Trophoblast cell (in vitro differentiated cells and primary cell): Measurements from ENCODE around the gene INAFM1.
A peak's percentile ranks its signal among the peaks of the same experiment; 100 is the strongest.

Source experiments
- DNase-seq, 2 donors: peaks; one replicate each; pipeline ENCODE4 v3.0.0-alpha.2; 2016
- H2AFZ ChIP-seq: 2 replicates; pipeline ENCODE4 v1.6.1; 2013; ENCODE audit warnings: low read length, moderate library complexity, mild to moderate bottlenecking; ENCODE audit not compliant: insufficient read depth, poor library complexity
- H2AK5ac ChIP-seq: 2 replicates; pipeline ENCODE4 v1.6.1; 2013; ENCODE audit warnings: mild to moderate bottlenecking, low read length
- H2BK120ac ChIP-seq: 2 replicates; pipeline ENCODE4 v1.6.1; 2013; ENCODE audit warnings: low read length, mild to moderate bottlenecking, moderate library complexity; ENCODE audit not compliant: insufficient read depth, poor library complexity
- H2BK12ac ChIP-seq: 2 replicates; pipeline ENCODE4 v1.6.1; 2013; ENCODE audit warnings: mild to moderate bottlenecking, low read length, moderate library complexity
- H2BK5ac ChIP-seq: 2 replicates; pipeline ENCODE4 v1.6.1; 2013; ENCODE audit warnings: low read length, low read depth, moderate library complexity, mild to moderate bottlenecking; ENCODE audit not compliant: poor library complexity
- H3K14ac ChIP-seq: 2 replicates; pipeline ENCODE4 v1.6.1; 2013; ENCODE audit warnings: mild to moderate bottlenecking, low read length
- H3K18ac ChIP-seq: 2 replicates; pipeline ENCODE4 v1.6.1; 2013; ENCODE audit warnings: mild to moderate bottlenecking, low read length
- H3K23ac ChIP-seq: 2 replicates; pipeline ENCODE4 v1.6.1; 2013; ENCODE audit warnings: low read length
- H3K27ac ChIP-seq: 2 replicates; pipeline ENCODE4 v1.5.1; 2013; ENCODE audit warnings: low read depth, mild to moderate bottlenecking, inconsistent platforms, low read length, moderate library complexity
- H3K27me3 ChIP-seq: 2 replicates; pipeline ENCODE4 v1.6.1; 2013; ENCODE audit warnings: inconsistent platforms, mild to moderate bottlenecking, low read length, moderate library complexity; ENCODE audit not compliant: insufficient read depth
- H3K36me3 ChIP-seq, 2 experiments: 1 replicate in 1 of 2; 2 replicates in 1 of 2; pipeline ENCODE4 v1.6.1; 2013; ENCODE audit warnings: low read length in 2 of 2, mild to moderate bottlenecking in 2 of 2, moderate library complexity in 1 of 2; ENCODE audit not compliant: insufficient read depth in 2 of 2, control insufficient read depth in 1 of 2
- H3K4ac ChIP-seq: 2 replicates; pipeline ENCODE4 v1.6.1; 2013; ENCODE audit warnings: low read depth, mild to moderate bottlenecking, low read length, moderate library complexity
- H3K4me1 ChIP-seq, 2 experiments: 1 replicate in 1 of 2; 2 replicates in 1 of 2; pipeline ENCODE4 v1.6.1; 2013; ENCODE audit warnings: low read length in 2 of 2, mild to moderate bottlenecking in 2 of 2, moderate library complexity in 1 of 2; ENCODE audit not compliant: insufficient read depth in 2 of 2, control insufficient read depth in 1 of 2
- H3K4me2 ChIP-seq: 2 replicates; pipeline ENCODE4 v1.6.1; 2013; ENCODE audit warnings: inconsistent platforms, mild to moderate bottlenecking, low read length, moderate library complexity
- H3K4me3 ChIP-seq: 2 replicates; pipeline ENCODE4 v1.5.1; 2013; ENCODE audit warnings: mild to moderate bottlenecking, low read depth, low read length, inconsistent platforms
- H3K79me1 ChIP-seq: one replicate; pipeline ENCODE4 v1.6.1; 2013; ENCODE audit warnings: low read length
- H3K79me2 ChIP-seq: 2 replicates; pipeline ENCODE4 v1.6.1; 2013; ENCODE audit warnings: low read length, mild to moderate bottlenecking; ENCODE audit not compliant: control insufficient read depth, insufficient read depth, poor library complexity
- H3K9ac ChIP-seq: 2 replicates; pipeline ENCODE4 v1.6.1; 2013; ENCODE audit warnings: mild to moderate bottlenecking, low read length
- H3K9me3 ChIP-seq: 2 replicates; pipeline ENCODE4 v1.6.1; 2013; ENCODE audit warnings: low read depth, mild to moderate bottlenecking, control low read depth, inconsistent platforms, low read length; ENCODE audit not compliant: insufficient read depth
- H4K12ac ChIP-seq: 2 replicates; pipeline ENCODE4 v1.6.1; 2013; ENCODE audit warnings: low read depth, mild to moderate bottlenecking, low read length, moderate library complexity
- H4K8ac ChIP-seq: 2 replicates; pipeline ENCODE4 v1.6.1; 2013; ENCODE audit warnings: low read depth, mild to moderate bottlenecking, low read length, moderate library complexity
- H4K91ac ChIP-seq: one replicate; pipeline ENCODE4 v1.6.1; 2013; ENCODE audit warnings: low read depth, mild to moderate bottlenecking, low read length, moderate library complexity
- WGBS: extraction: QIAGEN DNeasy Blood & Tissue Kit; methylation state at CpG from one replicate; pipeline ENCODE4 v1.1.7; 2013; ENCODE audit warnings: missing lambda C conversion rate; ENCODE audit not compliant: insufficient read length, insufficient coverage; ENCODE audit errors: extremely low coverage; 5-methylcytosine and 5-hydroxymethylcytosine counted together

Gene INAFM1

GRCh38 chr19:47240556-47240955 is 34.1 kb upstream of the INAFM1 start:
- H3K18ac ChIP-seq, result peak overlapping the region; percentile 91
- H4K12ac ChIP-seq, result peak overlapping the region; percentile 1
- peak overlapping the region; percentile 96 for H4K91ac ChIP-seq
- H3K4me2 ChIP-seq, result peak overlapping the region; percentile 24
- no peak for DNase-seq
- H2BK5ac ChIP-seq, result peak overlapping the region; percentile 67
- peak overlapping the region; percentile 1 for H3K4ac ChIP-seq
- H3K4me1 ChIP-seq, result peaks cover 23 to 24% of the 10 kb centered on the region in 2 experiments
- H2BK12ac ChIP-seq, result peak overlapping the region; percentile 98
- H4K8ac ChIP-seq, result peak overlapping the region; percentile 77
- peak overlapping the region; percentile 77 for H3K14ac ChIP-seq
- peak overlapping the region; percentile 63 for H3K27ac ChIP-seq
- peak overlapping the region; percentile 85 for H2BK120ac ChIP-seq
- peaks cover 6% of the 10 kb centered on the region for H3K9me3 ChIP-seq
- H3K23ac ChIP-seq, result no peak overlapping the region
- peak overlapping the region; percentile 87 for H2AK5ac ChIP-seq
- WGBS, result no CpG with 5 or more reads among the region's 6 CpGs
- no peak overlapping the region for H3K9ac ChIP-seq
- no peak overlapping the region for H3K4me3 ChIP-seq
- H3K27me3 ChIP-seq, result peaks cover 7% of the 10 kb centered on the region
- peaks cover 2% of the 10 kb centered on the region for H3K79me2 ChIP-seq
- H2AFZ ChIP-seq, result no peak overlapping the region
- H3K36me3 ChIP-seq, result no peaks in the 10 kb centered on the region
- H3K79me1 ChIP-seq, result peaks cover 14% of the 10 kb centered on the region

- Histone ChIP-seq H4K12ac (peak overlapping the region; percentile 1), H3K27me3 (peaks cover 7% of the 10 kb centered on the region), H2AK5ac (peak overlapping the region; percentile 87), H2AFZ (peak overlapping the region; percentile 7), H2BK120ac (peak overlapping the region; percentile 85), H3K36me3 (no peaks in the 10 kb centered on the region), H2BK12ac (peak overlapping the region; percentile 98), H4K91ac (peak overlapping the region; percentile 96), H3K9me3 (peaks cover 6% of the 10 kb centered on the region), H3K4ac (peak overlapping the region; percentile 5), H3K27ac (peak overlapping the region; percentile 63), H3K23ac (no peak overlapping the region), H3K79me2 (peaks cover 2% of the 10 kb centered on the region), H4K8ac (peak overlapping the region; percentile 77), H3K9ac (peak overlapping the region; percentile 11), H3K14ac (peak overlapping the region; percentile 77), H3K18ac (peak overlapping the region; percentile 91), H3K79me1 (peaks cover 14% of the 10 kb centered on the region), H3K4me1 (peaks cover 23 to 24% of the 10 kb centered on the region in 2 experiments), H2BK5ac (peak overlapping the region; percentile 67), H3K4me2 (peak overlapping the region; percentile 39), H3K4me3 (peak overlapping the region; percentile 41)
- peak; percentile 84 to 87 for DNase-seq
- WGBS, result no CpG with 5 or more reads among the region's 27 CpGs
Observed at GRCh38 chr19:47240996-47241918, 33.4 kb upstream of the INAFM1 start.

DNA sequence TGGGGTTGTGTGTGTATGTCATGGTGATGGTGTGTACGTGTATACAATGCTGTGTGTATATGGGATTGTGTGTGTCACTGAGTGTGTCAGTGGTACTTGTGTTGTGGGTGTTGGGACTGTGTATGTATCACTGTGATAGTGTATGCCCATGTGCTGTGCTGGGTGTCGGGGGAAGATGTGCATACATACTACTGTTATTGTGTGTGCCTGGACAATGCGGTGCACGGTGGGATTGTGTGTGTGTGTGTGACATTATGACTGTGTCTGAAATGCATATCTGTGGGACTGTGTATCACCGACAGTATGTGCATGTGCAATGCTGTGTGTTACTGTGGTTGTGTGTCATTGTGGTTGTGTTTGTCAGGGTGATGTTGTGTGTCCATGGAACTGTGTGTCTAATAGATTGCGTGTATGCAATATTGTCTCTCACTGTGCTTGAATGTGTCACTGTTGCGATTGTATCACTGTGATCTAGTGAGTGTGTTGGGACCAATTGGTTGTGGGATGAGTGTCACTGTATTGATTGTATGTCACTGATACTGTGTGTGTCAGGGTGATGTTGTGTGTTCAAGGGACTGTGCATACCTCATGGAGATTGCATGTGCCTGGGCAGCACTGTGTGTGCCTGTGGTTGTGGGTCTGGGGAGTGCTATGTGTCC is 32.6 kb upstream of the INAFM1 start:
- Histone ChIP-seq H4K12ac (no peak overlapping the region), H3K23ac (no peak overlapping the region), H3K27ac (no peak overlapping the region), H3K27me3 (peaks cover 7% of the 10 kb centered on the region), H3K4me3 (peak overlapping the region; percentile 41), H2AK5ac (peak overlapping the region; percentile 2), H4K91ac (no peak overlapping the region), H3K18ac (no peak overlapping the region), H2BK120ac (no peak overlapping the region), H4K8ac (no peak overlapping the region), H3K4ac (no peak overlapping the region), H3K4me2 (no peak overlapping the region), H3K79me1 (peaks cover 14% of the 10 kb centered on the region), H3K14ac (peak overlapping the region; percentile 19), H2BK5ac (no peak overlapping the region), H3K36me3 (no peaks in the 10 kb centered on the region), H3K79me2 (peaks cover 2% of the 10 kb centered on the region), H2BK12ac (peak overlapping the region; percentile 86), H3K4me1 (peaks cover 23 to 24% of the 10 kb centered on the region in 2 experiments), H3K9ac (no peak overlapping the region), H3K9me3 (peaks cover 5% of the 10 kb centered on the region), H2AFZ (no peak overlapping the region)
- no CpG with 5 or more reads among the region's 7 CpGs for WGBS
- DNase-seq, result no peak

DNA sequence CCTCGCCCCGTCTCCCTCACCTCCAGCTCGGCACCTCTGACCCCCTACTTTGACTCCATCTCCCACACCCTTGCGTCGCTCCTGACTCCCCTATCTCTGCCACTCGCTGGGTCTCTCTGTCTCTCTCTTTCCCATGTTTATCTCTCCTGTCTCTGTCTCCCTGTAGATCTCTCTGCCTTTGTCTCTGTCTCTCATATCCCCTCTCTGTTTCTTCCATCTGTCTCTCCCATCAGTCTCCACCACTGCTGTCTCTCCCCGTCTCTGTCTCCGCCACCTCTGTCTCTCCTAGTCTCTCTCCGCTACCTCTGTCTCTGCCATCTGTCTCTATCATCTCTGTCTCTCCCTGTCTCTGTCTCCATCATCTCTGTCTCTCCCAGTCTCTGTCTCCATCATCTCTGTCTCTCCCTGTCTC is 31.3 kb upstream of the INAFM1 start:
- H3K4ac ChIP-seq, result no peak overlapping the region
- peaks cover 5% of the 10 kb centered on the region for H3K9me3 ChIP-seq
- H3K36me3 ChIP-seq, result no peaks in the 10 kb centered on the region
- no peak overlapping the region for H3K18ac ChIP-seq
- no peak overlapping the region for H2AFZ ChIP-seq
- H3K23ac ChIP-seq, result no peak overlapping the region
- peaks cover 14% of the 10 kb centered on the region for H3K79me1 ChIP-seq
- no peak overlapping the region for H4K12ac ChIP-seq
- peaks cover 23 to 24% of the 10 kb centered on the region in 2 experiments for H3K4me1 ChIP-seq
- H4K8ac ChIP-seq, result no peak overlapping the region
- H2BK5ac ChIP-seq, result no peak overlapping the region
- peak overlapping the region; percentile 77 for H2BK120ac ChIP-seq
- no peak overlapping the region for H3K14ac ChIP-seq
- no peak overlapping the region for H3K9ac ChIP-seq
- no peak for DNase-seq
- peaks cover 2% of the 10 kb centered on the region for H3K79me2 ChIP-seq
- H3K27ac ChIP-seq, result peak overlapping the region; percentile 0
- H2AK5ac ChIP-seq, result peak overlapping the region; percentile 63
- WGBS, result no CpG with 5 or more reads among the region's 9 CpGs
- no peak overlapping the region for H3K4me3 ChIP-seq
- H2BK12ac ChIP-seq, result peak overlapping the region; percentile 23
- H3K4me2 ChIP-seq, result peak overlapping the region; percentile 56
- peaks cover 7% of the 10 kb centered on the region for H3K27me3 ChIP-seq
- peak overlapping the region; percentile 93 for H4K91ac ChIP-seq
